ES-I3 (cell line): Measurements from ENCODE around the gene TRIM69.
"Not testable (repeated sequence)": the region's sequence is repeated elsewhere in the genome, so short reads cannot be mapped to it uniquely, and the experiment has no call there.

ENCODE experiments used
- H3K36me3 ChIP-seq: 2 replicates; pipeline ENCODE4 v1.6.1; 2013; ENCODE audit warnings: mild to moderate bottlenecking, low read length, control low read depth, moderate library complexity; ENCODE audit not compliant: insufficient read depth
- H3K4me1 ChIP-seq: 2 replicates; pipeline ENCODE4 v1.6.1; 2013; ENCODE audit warnings: mild to moderate bottlenecking, control low read depth, low read length; ENCODE audit not compliant: insufficient read depth
- H3K9ac ChIP-seq: 2 replicates; pipeline ENCODE4 v1.6.1; 2013; ENCODE audit warnings: low read depth, mild to moderate bottlenecking, low read length, moderate library complexity
- H3K9me3 ChIP-seq: 2 replicates; pipeline ENCODE4 v1.6.1; 2013; ENCODE audit warnings: mild to moderate bottlenecking, low read length, moderate library complexity; ENCODE audit not compliant: control insufficient read depth, insufficient read depth

The TRIM69 gene

GRCh38 chr15:44711743-44712345, 24.5 kb upstream of the TRIM69 start:
- Histone ChIP-seq H3K36me3 (peaks cover 7% of the 10 kb centered on the region; the same call in 1 of the 2 replicates), H3K4me1 (no peaks in the 10 kb centered on the region)

DNA sequence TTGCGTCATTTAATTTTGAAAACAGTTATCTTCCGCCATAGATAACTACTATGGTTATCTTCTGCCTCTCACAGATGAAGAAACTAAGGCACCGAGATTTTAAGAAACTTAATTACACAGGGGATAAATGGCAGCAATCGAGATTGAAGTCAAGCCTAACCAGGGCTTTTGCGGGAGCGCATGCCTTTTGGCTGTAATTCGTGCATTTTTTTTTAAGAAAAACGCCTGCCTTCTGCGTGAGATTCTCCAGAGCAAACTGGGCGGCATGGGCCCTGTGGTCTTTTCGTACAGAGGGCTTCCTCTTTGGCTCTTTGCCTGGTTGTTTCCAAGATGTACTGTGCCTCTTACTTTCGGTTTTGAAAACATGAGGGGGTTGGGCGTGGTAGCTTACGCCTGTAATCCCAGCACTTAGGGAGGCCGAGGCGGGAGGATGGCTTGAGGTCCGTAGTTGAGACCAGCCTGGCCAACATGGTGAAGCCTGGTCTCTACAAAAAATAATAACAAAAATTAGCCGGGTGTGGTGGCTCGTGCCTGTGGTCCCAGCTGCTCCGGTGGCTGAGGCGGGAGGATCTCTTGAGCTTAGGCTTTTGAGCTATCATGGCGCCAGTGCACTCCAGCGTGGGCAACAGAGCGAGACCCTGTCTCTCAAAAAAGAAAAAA, 23.9 kb upstream of the TRIM69 start:
- Histone ChIP-seq H3K36me3 (peaks cover 7% of the 10 kb centered on the region; the same call in 1 of the 2 replicates), H3K9ac (peak overlapping the region; percentile 95; the same call in 1 of the 2 replicates), H3K4me1 (no peaks in the 10 kb centered on the region), H3K9me3 (no peaks in the 10 kb centered on the region)

More at GRCh38 chr15:44711743-44712345, 24.5 kb upstream of the TRIM69 start:
- H3K9ac ChIP-seq = peak overlapping the region; percentile 95
- no peaks in the 10 kb centered on the region for H3K9me3 ChIP-seq

GRCh38 chr15:44713006-44713966, 23.0 kb upstream of the TRIM69 start:
- H3K9ac ChIP-seq = peak overlapping the region; percentile 95; the same call in 1 of the 2 replicates
- H3K9me3 ChIP-seq = no peaks in the 10 kb centered on the region
- H3K4me1 ChIP-seq = no peaks in the 10 kb centered on the region
- H3K36me3 ChIP-seq = peaks cover 7% of the 10 kb centered on the region; the same call in 1 of the 2 replicates

GRCh38 chr15:44715142-44715796, 21.1 kb upstream of the TRIM69 start:
- Histone ChIP-seq H3K4me1 (peaks cover 7% of the 10 kb centered on the region; the same call in 1 of the 2 replicates), H3K9ac (no peak overlapping the region), H3K9me3 (no peaks in the 10 kb centered on the region), H3K36me3 (peaks cover 7% of the 10 kb centered on the region; the same call in 1 of the 2 replicates)

GRCh38 chr15:44715797-44716334, 20.5 kb upstream of the TRIM69 start:
- peaks cover 7% of the 10 kb centered on the region; the same call in 1 of the 2 replicates for H3K36me3 ChIP-seq
- no peaks in the 10 kb centered on the region for H3K9me3 ChIP-seq
- no peak overlapping the region for H3K9ac ChIP-seq
- peaks cover 7% of the 10 kb centered on the region; the same call in 1 of the 2 replicates for H3K4me1 ChIP-seq

GRCh38 chr15:44716983-44717602, 19.2 kb upstream of the TRIM69 start:
- peaks cover 7% of the 10 kb centered on the region; the same call in 1 of the 2 replicates for H3K4me1 ChIP-seq
- no peak overlapping the region for H3K9ac ChIP-seq
- no peaks in the 10 kb centered on the region for H3K9me3 ChIP-seq
- H3K36me3 ChIP-seq = peaks cover 7% of the 10 kb centered on the region; the same call in 1 of the 2 replicates

DNA sequence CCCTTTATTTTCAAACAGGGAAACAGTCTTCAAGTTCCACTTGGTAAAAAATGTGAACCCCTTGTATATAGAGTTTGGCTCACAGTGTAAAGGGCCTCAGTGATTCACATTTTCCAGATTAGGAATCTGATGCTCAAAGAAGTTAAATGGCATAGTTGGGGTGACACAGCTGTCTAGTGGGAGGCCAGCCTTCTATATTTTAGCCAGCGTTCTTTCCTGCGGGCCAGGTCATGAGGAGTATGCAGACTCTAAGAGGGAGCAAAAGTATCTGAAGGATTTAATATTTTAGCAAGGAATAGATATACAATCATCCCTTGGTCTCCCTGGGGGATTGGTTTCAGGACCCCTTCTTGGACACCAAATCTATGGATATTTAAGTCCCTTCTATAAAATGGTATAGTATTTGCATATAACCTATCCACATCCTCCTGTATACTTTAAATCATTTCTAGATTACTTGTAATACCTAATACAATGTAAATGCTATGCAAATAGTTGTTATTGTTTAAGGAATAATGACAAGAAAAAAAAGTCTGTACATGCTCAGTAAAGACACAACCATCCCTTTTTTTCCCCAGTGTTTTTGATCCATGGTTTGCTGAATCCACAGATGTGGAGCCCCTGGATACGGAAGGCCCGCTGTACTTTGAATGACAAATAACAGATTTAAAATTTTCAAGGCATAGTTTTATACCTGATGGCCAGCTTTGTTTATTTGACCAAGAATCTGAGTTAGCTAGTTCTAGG, 18.0 kb upstream of the TRIM69 start:
- H3K9ac ChIP-seq = no peak overlapping the region
- H3K36me3 ChIP-seq = peaks cover 7% of the 10 kb centered on the region; the same call in 1 of the 2 replicates
- H3K4me1 ChIP-seq = peaks cover 7% of the 10 kb centered on the region; the same call in 1 of the 2 replicates
- no peaks in the 10 kb centered on the region for H3K9me3 ChIP-seq

GRCh38 chr15:44718927-44719292, 17.4 kb upstream of the TRIM69 start:
- H3K9me3 ChIP-seq = no peaks in the 10 kb centered on the region
- peaks cover 7% of the 10 kb centered on the region; the same call in 1 of the 2 replicates for H3K36me3 ChIP-seq
- H3K4me1 ChIP-seq = peaks cover 7% of the 10 kb centered on the region
- no peak overlapping the region for H3K9ac ChIP-seq

DNA sequence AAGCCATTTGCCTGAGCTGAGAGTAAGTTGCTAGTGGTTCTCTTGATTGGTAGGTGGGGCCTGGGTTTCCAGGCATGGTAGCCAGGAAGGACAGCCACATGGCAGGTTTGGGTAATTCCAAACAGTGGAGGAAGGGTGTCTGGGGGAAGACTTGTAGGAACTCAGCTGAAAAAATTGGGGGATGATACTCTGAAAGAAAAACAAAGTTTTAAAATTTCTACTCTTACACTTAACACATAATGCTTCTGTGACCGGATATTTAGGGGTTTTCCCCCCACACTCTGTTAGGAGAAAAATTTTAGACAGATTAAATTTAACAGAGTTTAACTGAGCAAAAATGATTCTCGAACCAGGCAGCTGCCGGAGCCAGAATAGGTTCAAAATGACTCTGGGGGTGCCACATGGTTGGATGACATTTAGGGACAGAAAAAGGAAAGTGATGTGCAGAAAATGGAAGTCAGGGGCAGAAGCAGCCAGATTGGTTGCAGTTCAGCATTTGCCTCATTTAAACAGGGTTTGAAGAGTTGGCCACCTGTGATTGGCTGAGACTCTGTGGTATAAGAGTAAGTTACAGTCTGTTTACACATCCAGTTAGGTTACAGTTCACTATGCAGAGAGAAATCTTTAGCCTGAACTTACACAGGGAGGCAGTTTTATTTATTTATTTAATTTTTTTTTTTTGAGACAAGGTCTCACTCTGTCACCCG, 16.9 kb upstream of the TRIM69 start:
- H3K9me3 ChIP-seq = no peaks in the 10 kb centered on the region
- H3K4me1 ChIP-seq = peaks cover 7% of the 10 kb centered on the region
- H3K9ac ChIP-seq = no peak overlapping the region
- H3K36me3 ChIP-seq = peaks cover 7% of the 10 kb centered on the region; the same call in 1 of the 2 replicates

DNA sequence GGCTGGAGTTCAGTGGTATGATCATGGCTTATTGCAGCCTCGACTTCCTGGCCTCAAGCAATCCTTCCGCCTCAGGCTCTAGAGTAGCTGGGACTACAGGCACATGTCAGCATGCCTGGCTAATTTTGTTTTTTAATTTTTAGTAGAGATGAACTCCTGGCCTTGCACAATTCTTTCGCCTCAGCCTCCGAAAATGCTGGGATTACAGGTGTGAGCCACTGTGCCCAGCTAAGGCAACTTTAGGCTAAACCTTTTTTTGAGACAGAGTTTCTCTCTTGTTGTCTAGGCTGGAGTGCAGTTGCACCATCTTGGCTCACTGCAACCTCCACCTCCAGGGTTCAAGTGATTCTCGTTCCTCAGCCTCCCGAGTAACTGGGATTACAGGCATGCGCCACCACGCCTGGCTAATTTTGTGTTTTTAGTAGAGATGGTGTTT, 16.3 kb upstream of the TRIM69 start:
- H3K36me3 ChIP-seq, H3K9ac ChIP-seq, H3K9me3 ChIP-seq, H3K4me1 ChIP-seq: not testable (repeated sequence)

DNA sequence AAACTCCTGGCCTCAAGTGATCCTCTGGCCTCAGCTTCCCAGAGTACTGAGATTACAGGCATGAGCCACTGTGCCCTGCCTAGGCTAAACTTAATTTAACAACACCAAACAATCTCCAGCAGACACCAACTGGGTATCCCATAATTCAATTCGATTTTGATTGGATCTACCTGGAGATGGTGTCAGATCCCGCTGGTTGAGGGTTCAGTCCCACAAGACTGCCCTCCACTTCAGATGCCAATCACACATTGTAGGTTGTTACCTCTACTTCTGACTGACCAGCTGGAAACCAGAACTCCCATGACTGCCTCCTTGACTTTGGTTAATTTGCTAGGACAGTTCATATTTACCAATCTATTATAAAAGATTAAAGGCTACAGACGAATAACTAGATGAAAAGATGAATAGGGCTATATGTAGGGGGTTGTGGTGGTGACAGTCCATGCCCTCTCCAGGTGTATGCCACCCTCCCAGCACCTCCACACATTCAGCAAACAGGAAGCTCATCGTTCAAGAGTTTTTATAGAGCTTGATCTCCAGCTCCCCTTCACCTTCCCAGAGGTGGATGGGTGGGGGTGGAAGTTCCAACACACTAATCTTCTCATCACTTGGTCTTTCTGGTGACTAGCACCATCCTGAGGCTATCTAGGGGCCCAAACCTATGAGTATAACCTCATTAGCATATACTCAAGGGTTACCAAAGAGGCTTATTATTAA, 15.7 kb upstream of the TRIM69 start:
- Histone ChIP-seq H3K9me3 (no peaks in the 10 kb centered on the region), H3K4me1 (peaks cover 7% of the 10 kb centered on the region), H3K9ac (no peak overlapping the region), H3K36me3 (peaks cover 3% of the 10 kb centered on the region; the same call in 1 of the 2 replicates)

DNA sequence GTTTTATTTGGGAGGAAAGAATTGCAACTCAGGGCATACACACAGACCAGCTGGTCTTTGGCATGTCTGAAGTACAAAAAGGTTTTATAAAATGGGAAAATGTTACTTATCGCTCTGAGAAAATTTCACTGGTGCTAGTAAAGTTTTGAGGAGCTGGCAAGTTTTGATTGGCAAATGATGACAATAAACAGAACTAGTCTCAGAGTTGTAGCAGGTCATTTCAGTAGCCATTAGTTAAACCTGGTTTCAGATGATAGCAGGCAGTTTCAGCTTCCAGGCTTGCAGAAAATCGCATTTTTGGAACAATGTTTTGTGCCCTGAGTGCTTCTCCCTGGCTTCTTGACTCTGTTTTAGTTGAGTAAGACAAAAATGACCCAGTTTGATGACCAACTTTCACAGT, 14.3 kb upstream of the TRIM69 start:
- Histone ChIP-seq H3K36me3 (no peaks in the 10 kb centered on the region), H3K9ac (no peak overlapping the region), H3K9me3 (no peaks in the 10 kb centered on the region), H3K4me1 (peaks cover 16% of the 10 kb centered on the region)
